ENCODE measurements around the gene YY1.

The YY1 gene

DNA sequence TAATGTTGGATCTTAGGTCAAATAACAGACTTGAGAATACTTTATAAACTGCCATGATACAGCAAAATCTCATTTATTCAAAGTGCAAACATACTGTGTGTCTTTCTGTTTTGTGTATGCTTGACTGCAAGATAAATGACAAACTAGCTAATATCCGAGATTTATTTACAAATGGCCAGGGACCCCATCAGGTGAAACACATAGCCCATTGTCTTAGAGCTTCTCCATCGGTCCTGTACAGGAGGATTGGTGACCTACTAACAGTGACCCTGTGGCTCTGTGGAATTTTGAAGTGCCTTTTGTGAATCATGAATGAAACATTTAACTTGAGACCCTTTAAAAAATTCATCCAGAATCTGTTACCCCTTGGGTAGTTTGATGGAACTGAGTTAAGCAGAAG is 40.2 kb downstream of the YY1 start:
- ChIA-PET CTCF (interaction anchor here (0.7 to 1.1 kb wide), 3 partner anchors 10 to 38 kb away, joined by 3 read pairs; no protein-coding TSS in a partner anchor), POLR2A (interaction anchor here (0.5 kb wide), 1 partner anchor 10 kb away, joined by 6 read pairs; no protein-coding TSS in a partner anchor)
- H3K36me3 ChIP-seq (ENCODE audit: control insufficient read depth in 2 of 2, insufficient read depth in 1 of 2, low read length in 2 of 2) = peaks cover 4 to 66% of the 10 kb centered on the region in 2 experiments; a peak in 2 of 3 replicates

DNA sequence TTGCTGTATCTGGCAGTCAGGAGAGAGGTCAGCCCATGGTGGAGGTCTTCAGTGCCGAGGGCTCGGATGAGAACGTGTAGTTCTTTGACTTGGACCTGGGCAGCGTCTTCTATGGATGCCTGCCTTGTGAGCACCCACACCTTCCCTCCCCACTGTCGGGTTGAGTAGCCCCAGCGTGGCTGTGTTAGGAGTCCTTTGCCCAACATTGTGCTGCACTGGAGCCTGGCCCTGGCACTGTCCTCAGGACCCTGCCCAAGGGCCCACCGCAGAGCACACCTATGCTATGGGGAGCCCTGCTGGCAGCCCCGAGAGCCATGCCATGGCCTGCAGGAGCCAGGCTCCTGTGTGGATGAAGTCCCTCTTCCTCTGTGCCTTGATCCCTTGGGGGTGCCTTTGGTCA is 40.6 kb downstream of the YY1 start:
- H3K36me3 ChIP-seq (ENCODE audit: control insufficient read depth in 2 of 2, insufficient read depth in 1 of 2, low read length in 2 of 2) = peaks cover 4 to 62% of the 10 kb centered on the region in 2 experiments; a peak in 2 of 3 replicates
- ChIA-PET POLR2A (no interaction called here), CTCF (no interaction called here)

More for the DNA sequence above, 40.2 kb downstream of the YY1 start:
- H3K9me3 ChIP-seq (ENCODE audit: control insufficient read depth, insufficient read depth, low read depth, low read length) = no peaks in the 10 kb centered on the region
- H3K4me3 ChIP-seq (ENCODE audit: low read depth, low read length) = no peak overlapping the region
- TF ChIP-seq ZBTB8A (tag by site-specific recombination; IDR thresholded peaks at IDR 0.05) (no peak), ZNF623 (tag by site-specific recombination; IDR thresholded peaks at IDR 0.05) (no peak), ZNF707 (tag by site-specific recombination; IDR thresholded peaks at IDR 0.05) (no peak), ZNF19 (tag by site-specific recombination; IDR thresholded peaks at IDR 0.05; ENCODE audit: low read depth) (no peak), ZNF354C (tag by site-specific recombination; IDR thresholded peaks at IDR 0.05; ENCODE audit: borderline replicate concordance, low read depth) (no peak), ZNF549 (tag by site-specific recombination; IDR thresholded peaks at IDR 0.05) (no peak), ZNF2 (tag by site-specific recombination; IDR thresholded peaks at IDR 0.05) (no peak), TCF7L2 (IDR thresholded peaks at IDR 0.05; ENCODE audit: borderline replicate concordance, low read depth, low read length) (no peak), KLF8 (tag by site-specific recombination; IDR thresholded peaks at IDR 0.05) (no peak), ZNF777 (tag by site-specific recombination; IDR thresholded peaks at IDR 0.05; ENCODE audit: borderline replicate concordance) (no peak), ZNF658 (tag by site-specific recombination; IDR thresholded peaks at IDR 0.05) (no peak), ZNF24 (tag by site-specific recombination; IDR thresholded peaks at IDR 0.05) (no peak), ZBTB21 (tag by site-specific recombination; IDR thresholded peaks at IDR 0.05) (no peak), ZFP69B (tag by site-specific recombination; IDR thresholded peaks at IDR 0.05) (no peak), ZNF274 (IDR thresholded peaks at IDR 0.05; ENCODE audit: low read length) (no peak), ZNF274 (tag by site-specific recombination; IDR thresholded peaks at IDR 0.05; ENCODE audit: borderline replicate concordance) (no peak), ZNF76 (tag by site-specific recombination; IDR thresholded peaks at IDR 0.05; ENCODE audit: borderline replicate concordance, low read depth) (no peak)
- TF ChIP-seq, protein P1, sequence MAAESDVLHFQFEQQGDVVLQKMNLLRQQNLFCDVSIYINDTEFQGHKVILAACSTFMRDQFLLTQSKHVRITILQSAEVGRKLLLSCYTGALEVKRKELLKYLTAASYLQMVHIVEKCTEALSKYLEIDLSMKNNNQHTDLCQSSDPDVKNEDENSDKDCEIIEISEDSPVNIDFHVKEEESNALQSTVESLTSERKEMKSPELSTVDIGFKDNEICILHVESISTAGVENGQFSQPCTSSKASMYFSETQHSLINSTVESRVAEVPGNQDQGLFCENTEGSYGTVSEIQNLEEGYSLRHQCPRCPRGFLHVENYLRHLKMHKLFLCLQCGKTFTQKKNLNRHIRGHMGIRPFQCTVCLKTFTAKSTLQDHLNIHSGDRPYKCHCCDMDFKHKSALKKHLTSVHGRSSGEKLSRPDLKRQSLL (tag by site-specific recombination; IDR thresholded peaks at IDR 0.05) = no peak
- TF ChIP-seq, protein P2, sequence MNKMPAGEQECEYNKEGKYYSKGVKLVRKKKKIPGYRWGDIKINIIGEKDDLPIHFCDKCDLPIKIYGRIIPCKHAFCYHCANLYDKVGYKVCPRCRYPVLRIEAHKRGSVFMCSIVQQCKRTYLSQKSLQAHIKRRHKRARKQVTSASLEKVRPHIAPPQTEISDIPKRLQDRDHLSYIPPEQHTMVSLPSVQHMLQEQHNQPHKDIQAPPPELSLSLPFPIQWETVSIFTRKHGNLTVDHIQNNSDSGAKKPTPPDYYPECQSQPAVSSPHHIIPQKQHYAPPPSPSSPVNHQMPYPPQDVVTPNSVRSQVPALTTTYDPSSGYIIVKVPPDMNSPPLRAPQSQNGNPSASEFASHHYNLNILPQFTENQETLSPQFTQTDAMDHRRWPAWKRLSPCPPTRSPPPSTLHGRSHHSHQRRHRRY (tag by site-specific recombination; IDR thresholded peaks at IDR 0.05) = no peak
- TF ChIP-seq, protein P3, sequence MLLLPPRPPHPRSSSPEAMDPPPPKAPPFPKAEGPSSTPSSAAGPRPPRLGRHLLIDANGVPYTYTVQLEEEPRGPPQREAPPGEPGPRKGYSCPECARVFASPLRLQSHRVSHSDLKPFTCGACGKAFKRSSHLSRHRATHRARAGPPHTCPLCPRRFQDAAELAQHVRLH (tag by site-specific recombination; IDR thresholded peaks at IDR 0.05) = no peak
- H3K4me1 ChIP-seq (ENCODE audit: control insufficient read depth, insufficient read depth, low read length) = peaks cover 4% of the 10 kb centered on the region
- H3K27ac ChIP-seq (ENCODE audit: extremely low read depth, low read depth, low read length) = no peak overlapping the region

More for the DNA sequence above, 40.6 kb downstream of the YY1 start:
- TF ChIP-seq ZNF654 (tag by site-specific recombination; IDR thresholded peaks at IDR 0.05; ENCODE audit: low read depth) = no peak
- no peak for TF ChIP-seq ZNF596 (tag by site-specific recombination; IDR thresholded peaks at IDR 0.05)
- no peak for TF ChIP-seq ZNF585B (tag by site-specific recombination; IDR thresholded peaks at IDR 0.05)
- TF ChIP-seq ZNF391 (tag by site-specific recombination; IDR thresholded peaks at IDR 0.05; ENCODE audit: borderline replicate concordance, low read depth) = no peak
- TF ChIP-seq SCRT2 (tag by site-specific recombination; IDR thresholded peaks at IDR 0.05) = no peak
- TF ChIP-seq, protein P4, sequence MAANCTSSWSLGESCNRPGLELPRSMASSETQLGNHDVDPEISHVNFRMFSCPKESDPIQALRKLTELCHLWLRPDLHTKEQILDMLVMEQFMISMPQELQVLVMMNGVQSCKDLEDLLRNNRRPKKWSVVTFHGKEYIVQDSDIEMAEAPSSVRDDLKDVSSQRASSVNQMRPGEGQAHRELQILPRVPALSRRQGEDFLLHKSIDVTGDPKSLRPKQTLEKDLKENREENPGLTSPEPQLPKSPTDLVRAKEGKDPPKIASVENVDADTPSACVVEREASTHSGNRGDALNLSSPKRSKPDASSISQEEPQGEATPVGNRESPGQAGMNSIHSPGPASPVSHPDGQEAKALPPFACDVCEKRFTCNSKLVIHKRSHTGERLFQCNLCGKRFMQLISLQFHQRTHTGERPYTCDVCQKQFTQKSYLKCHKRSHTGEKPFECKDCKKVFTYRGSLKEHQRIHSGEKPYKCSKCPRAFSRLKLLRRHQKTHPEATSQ (tag by site-specific recombination; IDR thresholded peaks at IDR 0.05) = no peak
- TF ChIP-seq KLF9 (tag by site-specific recombination; IDR thresholded peaks at IDR 0.05; ENCODE audit: low read depth) = no peak
- TF ChIP-seq ZNF529 (tag by site-specific recombination; IDR thresholded peaks at IDR 0.05; ENCODE audit: insufficient replicate concordance) = no peak
- TF ChIP-seq, protein P5, sequence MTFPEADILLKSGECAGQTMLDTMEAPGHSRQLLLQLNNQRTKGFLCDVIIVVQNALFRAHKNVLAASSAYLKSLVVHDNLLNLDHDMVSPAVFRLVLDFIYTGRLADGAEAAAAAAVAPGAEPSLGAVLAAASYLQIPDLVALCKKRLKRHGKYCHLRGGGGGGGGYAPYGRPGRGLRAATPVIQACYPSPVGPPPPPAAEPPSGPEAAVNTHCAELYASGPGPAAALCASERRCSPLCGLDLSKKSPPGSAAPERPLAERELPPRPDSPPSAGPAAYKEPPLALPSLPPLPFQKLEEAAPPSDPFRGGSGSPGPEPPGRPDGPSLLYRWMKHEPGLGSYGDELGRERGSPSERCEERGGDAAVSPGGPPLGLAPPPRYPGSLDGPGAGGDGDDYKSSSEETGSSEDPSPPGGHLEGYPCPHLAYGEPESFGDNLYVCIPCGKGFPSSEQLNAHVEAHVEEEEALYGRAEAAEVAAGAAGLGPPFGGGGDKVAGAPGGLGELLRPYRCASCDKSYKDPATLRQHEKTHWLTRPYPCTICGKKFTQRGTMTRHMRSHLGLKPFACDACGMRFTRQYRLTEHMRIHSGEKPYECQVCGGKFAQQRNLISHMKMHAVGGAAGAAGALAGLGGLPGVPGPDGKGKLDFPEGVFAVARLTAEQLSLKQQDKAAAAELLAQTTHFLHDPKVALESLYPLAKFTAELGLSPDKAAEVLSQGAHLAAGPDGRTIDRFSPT (tag by site-specific recombination; IDR thresholded peaks at IDR 0.05) = no peak
- no peak for TF ChIP-seq ZNF341 (tag by site-specific recombination; IDR thresholded peaks at IDR 0.05; ENCODE audit: low read depth)
- TF ChIP-seq TCF7L2 (IDR thresholded peaks at IDR 0.05; ENCODE audit: borderline replicate concordance, low read depth, low read length) = no peak
- no peak for TF ChIP-seq ZFP41 (tag by site-specific recombination; IDR thresholded peaks at IDR 0.05; ENCODE audit: borderline replicate concordance)
- no peaks in the 10 kb centered on the region; the same call in none of the 2 replicates for H3K4me1 ChIP-seq (ENCODE audit: control insufficient read depth, insufficient read depth, low read length)
- no peak overlapping the region for H3K27ac ChIP-seq (ENCODE audit: extremely low read depth, low read depth, low read length)
- no peak overlapping the region for H3K4me3 ChIP-seq (ENCODE audit: low read depth, low read length)
- no peaks in the 10 kb centered on the region for H3K9me3 ChIP-seq (ENCODE audit: control insufficient read depth, insufficient read depth, low read depth, low read length)

Measured in HEK293 (cell line).